ENCODE measurements around the gene OXLD1.

DNA sequence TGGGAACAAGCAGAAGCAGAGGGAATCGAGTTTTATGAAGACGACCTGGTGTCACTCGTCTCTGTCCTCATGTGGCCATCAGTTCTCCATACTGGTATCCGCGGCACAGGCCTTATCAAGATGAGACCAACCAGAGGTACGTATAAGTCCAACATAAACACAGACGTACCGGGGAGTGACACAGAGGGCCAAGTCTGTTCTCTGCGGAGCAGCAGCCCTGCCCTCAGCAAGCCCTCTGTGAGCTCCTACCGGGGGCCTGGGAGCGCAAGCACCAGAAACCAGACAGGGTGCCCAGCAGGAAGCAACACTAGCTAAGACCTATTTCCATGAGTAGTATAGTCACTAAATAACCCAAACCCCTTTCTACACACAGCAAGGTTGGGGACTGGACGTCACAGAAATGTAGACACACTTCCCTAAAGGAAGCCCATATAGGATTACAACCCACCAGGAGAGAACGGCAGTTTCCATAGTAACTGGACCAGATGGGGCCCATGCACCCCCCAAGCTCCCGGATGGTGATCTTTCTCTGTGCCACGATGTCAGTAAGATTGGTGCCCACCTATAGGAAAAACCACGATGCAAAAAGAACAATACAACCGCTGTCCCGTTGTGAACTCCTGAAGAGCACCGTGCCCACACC is 16.3 kb upstream of the OXLD1 start:
- TF ChIP-seq, protein P1, sequence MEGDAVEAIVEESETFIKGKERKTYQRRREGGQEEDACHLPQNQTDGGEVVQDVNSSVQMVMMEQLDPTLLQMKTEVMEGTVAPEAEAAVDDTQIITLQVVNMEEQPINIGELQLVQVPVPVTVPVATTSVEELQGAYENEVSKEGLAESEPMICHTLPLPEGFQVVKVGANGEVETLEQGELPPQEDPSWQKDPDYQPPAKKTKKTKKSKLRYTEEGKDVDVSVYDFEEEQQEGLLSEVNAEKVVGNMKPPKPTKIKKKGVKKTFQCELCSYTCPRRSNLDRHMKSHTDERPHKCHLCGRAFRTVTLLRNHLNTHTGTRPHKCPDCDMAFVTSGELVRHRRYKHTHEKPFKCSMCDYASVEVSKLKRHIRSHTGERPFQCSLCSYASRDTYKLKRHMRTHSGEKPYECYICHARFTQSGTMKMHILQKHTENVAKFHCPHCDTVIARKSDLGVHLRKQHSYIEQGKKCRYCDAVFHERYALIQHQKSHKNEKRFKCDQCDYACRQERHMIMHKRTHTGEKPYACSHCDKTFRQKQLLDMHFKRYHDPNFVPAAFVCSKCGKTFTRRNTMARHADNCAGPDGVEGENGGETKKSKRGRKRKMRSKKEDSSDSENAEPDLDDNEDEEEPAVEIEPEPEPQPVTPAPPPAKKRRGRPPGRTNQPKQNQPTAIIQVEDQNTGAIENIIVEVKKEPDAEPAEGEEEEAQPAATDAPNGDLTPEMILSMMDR (IDR thresholded peaks at IDR 0.05): no peak
- no peak for TF ChIP-seq POLR2A (IDR thresholded peaks at IDR 0.05)

All from esophagus squamous epithelium (tissue), 4 donors.